ENCODE measurements around the gene TBX1. TPM values are rescaled to one million over a fixed set of nuclear protein-coding genes. Genes with fewer than 3 reads are reported as not detected.
A peak's percentile ranks its signal among the peaks of the same experiment; 100 is the strongest.

The TBX1 gene
- total RNA-seq, 1 experiment from 2014 or later: 5.3 TPM

- Histone ChIP-seq H3K27me3 (replicated peaks; ENCODE audit: control insufficient read depth, insufficient read depth, low read length) (no peaks in the 10 kb centered on the region; the same call in 1 of the 2 replicates), H3K4me1 (peaks cover 26% of the 10 kb centered on the region), H3K4me3 (ENCODE audit: low read depth, low read length) (no peak overlapping the region), H3K9me3 (no peaks in the 10 kb centered on the region), H3K36me3 (ENCODE audit: control insufficient read depth, insufficient read depth, low read length) (no peaks in the 10 kb centered on the region)
- intact Hi-C loops (cut with micrococcal nuclease; ENCODE audit: unreplicated experiment): no loop called here
- no TSS peak for BruUV-seq (replicated peaks)
- Mint-ChIP-seq H3K9me3 (ENCODE audit: unreplicated experiment) (no peaks in the 10 kb centered on the region), H3K4me3 (ENCODE audit: unreplicated experiment) (peak overlapping the region; percentile 19), H3K27ac (ENCODE audit: unreplicated experiment) (no peak overlapping the region), H3K4me1 (ENCODE audit: low read depth, unreplicated experiment) (peaks cover 9% of the 10 kb centered on the region), H3K36me3 (ENCODE audit: insufficient read depth, unreplicated experiment) (no peaks in the 10 kb centered on the region), H3K27me3 (ENCODE audit: insufficient read depth, unreplicated experiment) (peaks cover under 1% of the 10 kb centered on the region)
- DNase-seq: no peak
- CTCF ChIA-PET: no interaction called here
- TF ChIP-seq CTCF (IDR thresholded peaks at IDR 0.05; ENCODE audit: insufficient read depth in 1 of 2, low read depth in 1 of 2, low read length in 1 of 2, severe bottlenecking in 1 of 2, unreplicated experiment in 1 of 2): no peak
- POLR2A ChIA-PET: no interaction called here
These were observed 5.9 kb upstream of the TBX1 start for GRCh38 chr22:19754701-19755144.

GRCh38 chr22:19755145-19755710, 5.3 kb upstream of the TBX1 start:
- ChIA-PET POLR2A (no interaction called here), CTCF (interaction anchor here (1.3 kb wide), 1 partner anchor 10 kb away, joined by 3 read pairs; no protein-coding TSS in a partner anchor)
- peaks cover 14% of the 10 kb centered on the region for H3K4me1 Mint-ChIP-seq (ENCODE audit: low read depth, unreplicated experiment)
- Histone ChIP-seq H3K4me1 (peaks cover 26% of the 10 kb centered on the region), H3K27me3 (replicated peaks; ENCODE audit: control insufficient read depth, insufficient read depth, low read length) (no peaks in the 10 kb centered on the region; the same call in 1 of the 2 replicates), H3K9me3 (no peaks in the 10 kb centered on the region), H3K36me3 (ENCODE audit: control insufficient read depth, insufficient read depth, low read length) (no peaks in the 10 kb centered on the region), H3K4me3 (ENCODE audit: low read depth, low read length) (no peak overlapping the region)
- TF ChIP-seq CTCF (IDR thresholded peaks at IDR 0.05; ENCODE audit: insufficient read depth in 1 of 2, low read depth in 1 of 2, low read length in 1 of 2, severe bottlenecking in 1 of 2, unreplicated experiment in 1 of 2): no peak
- no peaks in the 10 kb centered on the region for H3K9me3 Mint-ChIP-seq (ENCODE audit: unreplicated experiment)
- intact Hi-C loops (cut with micrococcal nuclease; ENCODE audit: unreplicated experiment): no loop called here
- peaks cover 5% of the 10 kb centered on the region for H3K27me3 Mint-ChIP-seq (ENCODE audit: insufficient read depth, unreplicated experiment)
- H3K27ac Mint-ChIP-seq (ENCODE audit: unreplicated experiment): no peak overlapping the region
- no TSS peak for BruUV-seq (replicated peaks)
- peak overlapping the region; percentile 19 for H3K4me3 Mint-ChIP-seq (ENCODE audit: unreplicated experiment)
- no peak for DNase-seq
- no peaks in the 10 kb centered on the region for H3K36me3 Mint-ChIP-seq (ENCODE audit: insufficient read depth, unreplicated experiment)

- Histone ChIP-seq H3K4me1 (peaks cover 25% of the 10 kb centered on the region), H3K27me3 (replicated peaks; ENCODE audit: control insufficient read depth, insufficient read depth, low read length) (no peaks in the 10 kb centered on the region; the same call in 1 of the 2 replicates), H3K4me3 (ENCODE audit: low read depth, low read length) (no peak overlapping the region), H3K36me3 (ENCODE audit: control insufficient read depth, insufficient read depth, low read length) (no peaks in the 10 kb centered on the region), H3K9me3 (no peaks in the 10 kb centered on the region)
- H3K27ac Mint-ChIP-seq (ENCODE audit: unreplicated experiment): no peak overlapping the region
- no peaks in the 10 kb centered on the region for H3K36me3 Mint-ChIP-seq (ENCODE audit: insufficient read depth, unreplicated experiment)
- TF ChIP-seq CTCF (IDR thresholded peaks at IDR 0.05; ENCODE audit: insufficient read depth in 1 of 2, low read depth in 1 of 2, low read length in 1 of 2, severe bottlenecking in 1 of 2, unreplicated experiment in 1 of 2): no peak
- peaks cover 7% of the 10 kb centered on the region for H3K27me3 Mint-ChIP-seq (ENCODE audit: insufficient read depth, unreplicated experiment)
- intact Hi-C loops (cut with micrococcal nuclease; ENCODE audit: unreplicated experiment): loop anchor here (1.0 kb wide), 1 partner anchor 154 kb away; no protein-coding TSS in a partner anchor
- ChIA-PET POLR2A (no interaction called here), CTCF (interaction anchor here (0.7 to 3.1 kb wide), 16 partner anchors 10 to 207 kb away, joined by 3 to 21 read pairs (median 4); partner anchors contain the start of genes GNB1L, GP1BB and RTL10)
- H3K9me3 Mint-ChIP-seq (ENCODE audit: unreplicated experiment): no peaks in the 10 kb centered on the region
- DNase-seq: no peak
- H3K4me1 Mint-ChIP-seq (ENCODE audit: low read depth, unreplicated experiment): peaks cover 17% of the 10 kb centered on the region
- H3K4me3 Mint-ChIP-seq (ENCODE audit: unreplicated experiment): peak overlapping the region; percentile 67
- BruUV-seq (replicated peaks): no TSS peak
These were observed 4.8 kb upstream of the TBX1 start for GRCh38 chr22:19755722-19756287.

All from Caco-2 (cell line).